ENCODE results near the gene LRRIQ4.

Gene LRRIQ4

DNA sequence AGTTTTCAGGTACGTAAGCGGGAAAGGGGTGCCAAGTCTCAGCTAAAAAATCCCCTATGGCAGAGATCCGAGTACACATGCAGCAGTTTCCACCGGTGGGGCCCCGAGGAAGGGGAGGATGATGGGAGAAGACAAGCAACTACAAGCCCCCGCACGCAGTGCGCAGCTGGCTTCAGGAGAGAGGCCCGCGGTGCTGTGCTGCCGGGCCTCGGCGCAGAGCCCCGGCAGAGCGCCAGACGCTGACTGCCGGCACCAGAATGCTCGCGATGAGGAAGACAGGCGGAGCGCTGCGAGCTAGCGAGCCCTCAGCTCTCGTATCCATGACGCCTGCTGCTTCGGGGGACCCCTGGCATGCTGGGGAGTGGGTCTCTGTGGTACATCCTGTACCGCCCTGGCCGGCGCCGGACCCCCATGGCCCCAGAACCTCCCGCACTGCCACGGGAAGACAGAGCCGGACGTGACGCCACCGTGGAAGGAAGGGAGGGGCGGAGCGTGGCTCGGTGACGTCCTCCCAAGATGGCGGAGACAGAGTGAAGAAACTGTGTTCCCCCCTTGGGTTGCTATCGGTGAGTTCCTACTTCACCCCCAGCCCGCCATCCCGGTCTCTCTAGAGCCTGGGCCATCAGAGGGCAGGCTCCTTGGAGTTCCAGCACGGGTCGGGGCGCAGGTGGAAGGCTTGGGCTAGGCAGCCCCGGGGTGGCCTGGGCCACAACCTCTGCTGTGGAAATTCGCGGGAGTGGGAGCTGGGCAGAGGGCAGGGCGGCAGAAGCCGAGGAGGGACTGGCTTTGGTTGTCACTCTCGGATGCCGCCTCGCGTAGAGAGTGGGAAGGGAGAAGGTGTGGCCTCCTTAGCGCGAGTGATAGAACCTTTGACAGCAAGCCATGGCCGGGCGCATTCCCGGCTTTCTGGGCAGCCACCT, 39.5 kb upstream of the LRRIQ4 start, which contains the start of gene MYNN (continued):
- no peak for TF ChIP-seq ZNF350 (tag by site-specific recombination; IDR thresholded peaks at IDR 0.05)
- TF ChIP-seq, protein P1, sequence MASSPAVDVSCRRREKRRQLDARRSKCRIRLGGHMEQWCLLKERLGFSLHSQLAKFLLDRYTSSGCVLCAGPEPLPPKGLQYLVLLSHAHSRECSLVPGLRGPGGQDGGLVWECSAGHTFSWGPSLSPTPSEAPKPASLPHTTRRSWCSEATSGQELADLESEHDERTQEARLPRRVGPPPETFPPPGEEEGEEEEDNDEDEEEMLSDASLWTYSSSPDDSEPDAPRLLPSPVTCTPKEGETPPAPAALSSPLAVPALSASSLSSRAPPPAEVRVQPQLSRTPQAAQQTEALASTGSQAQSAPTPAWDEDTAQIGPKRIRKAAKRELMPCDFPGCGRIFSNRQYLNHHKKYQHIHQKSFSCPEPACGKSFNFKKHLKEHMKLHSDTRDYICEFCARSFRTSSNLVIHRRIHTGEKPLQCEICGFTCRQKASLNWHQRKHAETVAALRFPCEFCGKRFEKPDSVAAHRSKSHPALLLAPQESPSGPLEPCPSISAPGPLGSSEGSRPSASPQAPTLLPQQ (tag by site-specific recombination; IDR thresholded peaks at IDR 0.05) = peak; percentile 9
- TF ChIP-seq TCF7L2 (IDR thresholded peaks at IDR 0.05; ENCODE audit: borderline replicate concordance, low read depth, low read length) = no peak
- TF ChIP-seq SP3 (tag by site-specific recombination; IDR thresholded peaks at IDR 0.05) = peak; percentile 73
- no peak for TF ChIP-seq ZNF670 (tag by site-specific recombination; IDR thresholded peaks at IDR 0.05; ENCODE audit: low read depth)
- TF ChIP-seq ZNF548 (tag by site-specific recombination; IDR thresholded peaks at IDR 0.05) = no peak
- TF ChIP-seq SP7 (tag by site-specific recombination; IDR thresholded peaks at IDR 0.05) = peak; percentile 78
- TF ChIP-seq KLF9 (tag by site-specific recombination; IDR thresholded peaks at IDR 0.05; ENCODE audit: low read depth) = no peak
- peak; percentile 47; the same call in 1 of the 2 replicates for TF ChIP-seq ZNF610 (tag by site-specific recombination; IDR thresholded peaks at IDR 0.05; ENCODE audit: borderline replicate concordance)
- TF ChIP-seq YY1 (tag by site-specific recombination; IDR thresholded peaks at IDR 0.05) = peak; percentile 82
- TF ChIP-seq ZNF394 (tag by site-specific recombination; IDR thresholded peaks at IDR 0.05; ENCODE audit: borderline replicate concordance) = peak; percentile 24; the same call in 1 of the 2 replicates
- no peak for TF ChIP-seq ZNF114 (tag by site-specific recombination; IDR thresholded peaks at IDR 0.05)
- TF ChIP-seq ZNF341 (tag by site-specific recombination; IDR thresholded peaks at IDR 0.05; ENCODE audit: low read depth) = peak; percentile 51
- no peak for TF ChIP-seq ZNF473 (tag by site-specific recombination; IDR thresholded peaks at IDR 0.05)
- no peak for TF ChIP-seq ZNF521 (tag by site-specific recombination; IDR thresholded peaks at IDR 0.05)
- TF ChIP-seq ZNF621 (tag by site-specific recombination; IDR thresholded peaks at IDR 0.05) = no peak
- peak; percentile 84 for TF ChIP-seq HIC1 (tag by site-specific recombination; IDR thresholded peaks at IDR 0.05)
- TF ChIP-seq SALL2 (tag by site-specific recombination; IDR thresholded peaks at IDR 0.05; ENCODE audit: borderline replicate concordance) = no peak
- peak; percentile 70; the same call in 1 of the 2 replicates for TF ChIP-seq ZNF513 (tag by site-specific recombination; IDR thresholded peaks at IDR 0.05)
- no peak for TF ChIP-seq PRDM2 (tag by site-specific recombination; IDR thresholded peaks at IDR 0.05; ENCODE audit: borderline replicate concordance)
- TF ChIP-seq ZNF701 (tag by site-specific recombination; IDR thresholded peaks at IDR 0.05) = peak; percentile 86; the same call in 1 of the 2 replicates
- no peak; the same call in 1 of the 2 replicates for TF ChIP-seq CTCF (tag by site-specific recombination; IDR thresholded peaks at IDR 0.05)
- no peak for TF ChIP-seq ZNF514 (tag by site-specific recombination; IDR thresholded peaks at IDR 0.05)
- TF ChIP-seq ZNF48 (tag by site-specific recombination; IDR thresholded peaks at IDR 0.05) = no peak
- TF ChIP-seq ZNF776 (tag by site-specific recombination; IDR thresholded peaks at IDR 0.05; ENCODE audit: borderline replicate concordance) = no peak

Measured in HEK293 (cell line).